HepG2 (cell line): ENCODE data around the gene MBTD1. TPM values are rescaled to one million over a fixed set of nuclear protein-coding genes. Genes with fewer than 3 reads are reported as not detected.

Experiments
- CAMTA2 ChIP-seq: sonication (generic); formaldehyde crosslinking; IDR thresholded peaks from 2 replicates; pipeline ENCODE4 v1.4.0; 2020; ENCODE audit warnings: mild to moderate bottlenecking, missing genetic modification reagents, borderline replicate concordance
- CEBPB ChIP-seq: IDR thresholded peaks from 2 replicates; pipeline ENCODE4 v1.6.1; 2011; ENCODE audit warnings: low read depth, low read length, improper control_type of control experiment, borderline replicate concordance
- FOSL2 ChIP-seq: sonication (generic); formaldehyde crosslinking; IDR thresholded peaks from 2 replicates; pipeline ENCODE4 v1.4.0; 2020; ENCODE audit warnings: missing genetic modification reagents
- GLI4 ChIP-seq: sonication (generic); formaldehyde crosslinking; IDR thresholded peaks from 2 replicates; pipeline ENCODE4 v1.5.1; 2020; ENCODE audit warnings: missing genetic modification reagents, mild to moderate bottlenecking, moderate library complexity, borderline replicate concordance
- NFYC ChIP-seq: IDR thresholded peaks from 2 replicates; pipeline ENCODE4 v1.6.1; 2016; ENCODE audit warnings: missing genetic modification reagents, missing compliant biosample characterization
- NR2C2 ChIP-seq: sonication (generic); formaldehyde crosslinking; IDR thresholded peaks from 2 replicates; pipeline ENCODE4 v1.4.0; 2020; ENCODE audit warnings: missing genetic modification reagents, mild to moderate bottlenecking, moderate library complexity, borderline replicate concordance
- PRPF4 ChIP-seq: fragments of 200-400 bp; formaldehyde crosslinking; IDR thresholded peaks from 2 replicates; pipeline ENCODE4 v1.6.1; 2016; ENCODE audit warnings: low read length, low read depth; ENCODE audit not compliant: poor library complexity, severe bottlenecking
- RFX5 ChIP-seq: IDR thresholded peaks from 2 replicates; pipeline ENCODE4 v1.6.1; 2011; ENCODE audit warnings: low read depth, low read length, improper control_type of control experiment
- SETDB1 ChIP-seq: sonication (generic); formaldehyde crosslinking; IDR thresholded peaks from 2 replicates; pipeline ENCODE4 v1.5.1; 2020; ENCODE audit warnings: missing genetic modification reagents, mild to moderate bottlenecking, borderline replicate concordance
- SOX13 ChIP-seq, 3 experiments: fragments of 450-650 bp in 1 of 3; sonication (generic) in 1 of 3; formaldehyde crosslinking in 1 of 3; IDR thresholded peaks in 2 of 3; conservative IDR thresholded peaks in 1 of 3; 2 replicates each; pipeline versions ENCODE4 v1.5.0 to v1.6.1; 2016 to 2020; ENCODE audit warnings: antibody characterized with exemption in 1 of 3, mild to moderate bottlenecking in 1 of 3, missing compliant biosample characterization in 1 of 3, missing genetic modification reagents in 1 of 3, moderate library complexity in 1 of 3
- SP5 ChIP-seq: IDR thresholded peaks from 2 replicates; pipeline ENCODE4 v1.6.1; 2016; ENCODE audit warnings: low read depth, borderline replicate concordance
- SRSF1 ChIP-seq: fragments of 200-400 bp; formaldehyde crosslinking; optimal IDR thresholded peaks from 2 replicates; pipeline ENCODE3; 2017; ENCODE audit warnings: mild to moderate bottlenecking, low read depth, low read length, moderate library complexity
- THYN1 ChIP-seq: sonication (generic); formaldehyde crosslinking; IDR thresholded peaks from 2 replicates; pipeline ENCODE4 v1.8.1; 2023; ENCODE audit warnings: low read depth, mild to moderate bottlenecking, moderate library complexity, missing genetic modification reagents, borderline replicate concordance
- ZNF121 ChIP-seq: sonication (generic); formaldehyde crosslinking; IDR thresholded peaks from 2 replicates; pipeline ENCODE4 v1.5.0; 2020; ENCODE audit warnings: mild to moderate bottlenecking, missing genetic modification reagents
- ZNF20 ChIP-seq: sonication (generic); formaldehyde crosslinking; IDR thresholded peaks from 2 replicates; pipeline ENCODE4 v1.4.0; 2020; ENCODE audit warnings: mild to moderate bottlenecking, moderate library complexity, missing genetic modification reagents
- ZNF720 ChIP-seq: sonication (generic); formaldehyde crosslinking; IDR thresholded peaks from 2 replicates; pipeline ENCODE4 v1.4.0; 2020; ENCODE audit warnings: missing genetic modification reagents
- ZNF740 ChIP-seq: sonication (generic); formaldehyde crosslinking; IDR thresholded peaks from 2 replicates; pipeline ENCODE4 v1.4.0; 2020; ENCODE audit warnings: missing genetic modification reagents
- ZNF773 ChIP-seq: sonication (generic); formaldehyde crosslinking; IDR thresholded peaks from 2 replicates; pipeline ENCODE4 v1.4.0; 2020; ENCODE audit warnings: missing genetic modification reagents, borderline replicate concordance
- polyA plus RNA-seq, 8 experiments: library from polyadenylated mRNA; depleted of rRNA in 3 of 8; stranded (reverse) in 7 of 8; unstranded in 1 of 8; fragments of >200 nt; fragmentation: Illumina TruSeq in 4 of 8; extraction: Trizol in 4 of 8; gene quantifications; 2 replicates each; pipeline versions ENCODE4 v1.2.1 to v1.2.3, GENCODE V29; 2011 to 2016; ENCODE audit warnings: low read depth in 4 of 8, missing spikeins in 1 of 8, mixed read lengths in 1 of 8; ENCODE audit not compliant: insufficient read depth in 1 of 8
- total RNA-seq, 5 experiments: library from RNA; depleted of rRNA; stranded (reverse); fragments of >200 nt; fragmentation: Illumina TruSeq; extraction: Trizol; gene quantifications; 2 replicates each; pipeline ENCODE4 v1.2.3, GENCODE V29; 2016; ENCODE audit warnings: low read depth in 1 of 5
- TF ChIP-seq, protein P1 (sequence below): sonication (generic); formaldehyde crosslinking; IDR thresholded peaks from 2 replicates; pipeline ENCODE4 v1.4.0; 2020; ENCODE audit warnings: mild to moderate bottlenecking, missing genetic modification reagents
- TF ChIP-seq, protein P2 (sequence below): sonication (generic); formaldehyde crosslinking; IDR thresholded peaks from 2 replicates; pipeline ENCODE4 v1.4.0; 2020; ENCODE audit warnings: mild to moderate bottlenecking, missing genetic modification reagents

Gene MBTD1
- total and polyA plus RNA-seq, 2 of the 13 experiments (the other 11 are each of a cell fraction or from before 2014, with no cell fraction given): 20.9 TPM

DNA sequence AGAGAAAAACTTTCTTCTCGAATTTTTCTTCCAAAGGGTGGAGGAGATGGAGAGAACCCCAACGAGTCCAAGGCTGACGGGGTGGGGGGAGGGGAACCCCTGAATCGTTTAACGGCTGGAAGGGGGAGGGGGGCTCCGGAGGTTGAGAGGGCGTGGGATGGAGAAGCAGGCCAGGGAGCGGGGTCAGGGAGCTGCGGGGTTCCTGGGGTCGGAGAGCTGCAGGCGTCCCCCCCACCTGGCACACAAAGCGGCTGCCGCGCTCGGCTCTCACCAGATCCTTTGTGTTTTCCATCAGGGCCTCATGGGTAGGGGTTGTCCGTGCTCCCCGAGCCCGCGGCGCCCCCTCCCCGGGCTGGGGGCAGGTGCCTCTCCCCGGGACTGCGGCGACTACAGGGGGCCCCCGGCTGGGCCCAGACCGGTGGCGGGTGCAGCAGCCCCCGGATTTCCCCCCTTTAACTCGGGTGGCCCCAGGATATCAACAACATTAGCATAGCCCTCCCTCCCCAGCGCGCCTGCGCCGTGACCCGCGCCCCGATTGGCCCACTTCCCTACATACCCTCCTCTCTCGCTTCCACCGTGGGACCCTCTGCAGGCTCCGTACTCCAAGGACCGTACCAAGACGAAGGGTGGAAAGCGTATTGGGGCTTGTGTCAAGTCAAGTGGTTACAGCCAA is at the start of gene MBTD1 (continued):
- TF ChIP-seq CAMTA2 (no peak), ZNF20 (CRISPR knock-in tag) (no peak), PRPF4 (no peak), SETDB1 (CRISPR knock-in tag) (no peak), THYN1 (CRISPR knock-in tag) (no peak), NR2C2 (peak; percentile 95), CEBPB (no peak), ZNF720 (CRISPR knock-in tag) (no peak), NFYC (CRISPR knock-in tag) (peak; percentile 75), ZNF773 (CRISPR knock-in tag) (no peak), ZNF740 (CRISPR knock-in tag) (peak; percentile 64; the same call in 1 of the 2 replicates), SOX13 (IDR thresholded peaks at IDR 0.05) (no peak), SOX13 (CRISPR knock-in tag; conservative IDR thresholded peaks at IDR 0.05 in 1 of 2, IDR thresholded peaks at IDR 0.05 in 1 of 2) (no peak; a peak in 1 of 4 replicates), FOSL2 (CRISPR knock-in tag) (no peak; the same call in 1 of the 2 replicates), GLI4 (CRISPR knock-in tag) (no peak), SP5 (CRISPR knock-in tag) (no peak), SRSF1 (peak; percentile 83), RFX5 (no peak), ZNF121 (CRISPR knock-in tag) (no peak)
- TF ChIP-seq, protein P1, sequence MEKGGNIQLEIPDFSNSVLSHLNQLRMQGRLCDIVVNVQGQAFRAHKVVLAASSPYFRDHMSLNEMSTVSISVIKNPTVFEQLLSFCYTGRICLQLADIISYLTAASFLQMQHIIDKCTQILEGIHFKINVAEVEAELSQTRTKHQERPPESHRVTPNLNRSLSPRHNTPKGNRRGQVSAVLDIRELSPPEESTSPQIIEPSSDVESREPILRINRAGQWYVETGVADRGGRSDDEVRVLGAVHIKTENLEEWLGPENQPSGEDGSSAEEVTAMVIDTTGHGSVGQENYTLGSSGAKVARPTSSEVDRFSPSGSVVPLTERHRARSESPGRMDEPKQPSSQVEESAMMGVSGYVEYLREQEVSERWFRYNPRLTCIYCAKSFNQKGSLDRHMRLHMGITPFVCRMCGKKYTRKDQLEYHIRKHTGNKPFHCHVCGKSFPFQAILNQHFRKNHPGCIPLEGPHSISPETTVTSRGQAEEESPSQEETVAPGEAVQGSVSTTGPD (CRISPR knock-in tag): no peak
- TF ChIP-seq, protein P2, sequence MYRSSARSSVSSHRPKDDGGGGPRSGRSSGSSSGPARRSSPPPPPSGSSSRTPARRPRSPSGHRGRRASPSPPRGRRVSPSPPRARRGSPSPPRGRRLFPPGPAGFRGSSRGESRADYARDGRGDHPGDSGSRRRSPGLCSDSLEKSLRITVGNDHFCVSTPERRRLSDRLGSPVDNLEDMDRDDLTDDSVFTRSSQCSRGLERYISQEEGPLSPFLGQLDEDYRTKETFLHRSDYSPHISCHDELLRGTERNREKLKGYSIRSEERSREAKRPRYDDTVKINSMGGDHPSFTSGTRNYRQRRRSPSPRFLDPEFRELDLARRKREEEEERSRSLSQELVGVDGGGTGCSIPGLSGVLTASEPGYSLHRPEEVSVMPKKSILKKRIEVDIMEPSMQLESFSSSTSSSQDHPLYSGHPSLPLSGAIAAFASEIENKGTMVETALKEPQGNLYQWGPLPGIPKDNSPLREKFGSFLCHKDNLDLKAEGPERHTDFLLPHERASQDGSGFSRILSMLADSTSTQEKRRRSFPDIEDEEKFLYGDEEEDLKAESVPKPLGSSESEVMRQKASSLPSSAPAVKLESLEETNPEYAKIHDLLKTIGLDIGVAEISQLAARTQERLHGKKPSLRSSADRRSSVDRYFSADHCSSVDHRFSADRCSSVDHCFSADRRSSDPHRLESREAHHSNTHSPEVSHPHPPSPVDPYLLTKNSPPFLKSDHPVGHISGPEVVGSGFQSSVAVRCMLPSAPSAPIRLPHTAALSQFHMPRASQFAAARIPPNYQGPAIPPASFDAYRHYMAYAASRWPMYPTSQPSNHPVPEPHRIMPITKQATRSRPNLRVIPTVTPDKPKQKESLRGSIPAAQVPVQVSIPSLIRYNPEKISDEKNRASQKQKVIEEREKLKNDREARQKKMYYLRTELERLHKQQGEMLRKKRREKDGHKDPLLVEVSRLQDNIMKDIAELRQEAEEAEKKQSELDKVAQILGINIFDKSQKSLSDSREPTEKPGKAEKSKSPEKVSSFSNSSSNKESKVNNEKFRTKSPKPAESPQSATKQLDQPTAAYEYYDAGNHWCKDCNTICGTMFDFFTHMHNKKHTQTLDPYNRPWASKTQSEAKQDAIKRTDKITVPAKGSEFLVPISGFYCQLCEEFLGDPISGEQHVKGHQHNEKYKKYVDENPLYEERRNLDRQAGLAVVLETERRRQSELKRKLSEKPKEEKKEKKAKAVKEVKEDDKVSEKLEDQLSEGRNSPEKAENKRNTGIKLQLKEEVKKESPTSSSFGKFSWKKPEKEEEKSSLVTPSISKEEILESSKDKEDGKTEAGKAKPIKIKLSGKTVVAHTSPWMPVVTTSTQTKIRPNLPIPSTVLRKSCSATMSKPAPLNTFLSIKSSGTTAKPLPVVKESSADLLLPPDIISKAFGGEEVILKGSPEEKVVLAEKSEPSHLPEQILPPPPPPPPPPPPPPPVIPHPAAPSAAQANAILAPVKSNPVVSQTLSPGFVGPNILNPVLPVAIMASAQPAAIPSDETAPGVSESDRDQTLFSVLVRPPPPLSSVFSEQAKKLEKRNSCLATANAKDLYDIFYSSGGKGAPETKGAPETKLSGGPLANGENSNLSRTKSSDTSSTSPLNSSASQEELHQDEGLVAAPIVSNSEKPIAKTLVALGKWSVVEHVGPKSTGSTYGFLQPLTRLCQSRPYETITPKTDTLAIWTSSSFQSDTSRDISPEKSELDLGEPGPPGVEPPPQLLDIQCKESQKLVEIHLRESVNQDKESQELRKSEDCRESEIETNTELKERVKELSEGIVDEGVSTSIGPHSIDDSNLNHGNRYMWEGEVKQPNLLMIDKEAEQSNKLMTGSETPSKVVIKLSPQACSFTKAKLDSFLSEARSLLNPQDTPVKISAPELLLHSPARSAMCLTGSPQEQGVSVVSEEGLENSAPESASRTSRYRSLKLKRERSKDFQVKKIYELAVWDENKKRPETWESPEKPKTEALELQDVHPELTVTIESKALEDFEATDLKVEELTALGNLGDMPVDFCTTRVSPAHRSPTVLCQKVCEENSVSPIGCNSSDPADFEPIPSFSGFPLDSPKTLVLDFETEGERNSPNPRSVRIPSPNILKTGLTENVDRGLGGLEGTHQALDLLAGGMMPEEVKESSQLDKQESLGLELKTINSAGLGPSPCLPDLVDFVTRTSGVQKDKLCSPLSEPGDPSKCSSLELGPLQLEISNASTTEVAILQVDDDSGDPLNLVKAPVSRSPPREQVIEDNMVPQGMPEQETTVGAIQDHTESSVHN (CRISPR knock-in tag): no peak
